OCI-LY1 (cell line): ENCODE data around the gene RNF166.

Experiments
- H2AFZ ChIP-seq: fragments of 200-600 bp; sonication (generic), shearing (Covaris generic); 2 replicates; pipeline ENCODE4 v1.6.0; 2014; ENCODE audit warnings: antibody characterized with exemption, mild to moderate bottlenecking, low read length
- H3F3A ChIP-seq: fragments of 200-600 bp; sonication (generic), shearing (Covaris generic); 2 replicates; pipeline ENCODE4 v1.6.0; 2014; ENCODE audit warnings: mild to moderate bottlenecking, antibody characterized with exemption, low read length, moderate library complexity; ENCODE audit not compliant: insufficient read depth
- H3K27ac ChIP-seq: fragments of 200-600 bp; sonication (generic); 2 replicates; pipeline ENCODE4 v1.5.1; 2014; ENCODE audit warnings: low read length, mixed run types, mild to moderate bottlenecking, low read depth; ENCODE audit not compliant: poor library complexity, severe bottlenecking
- H3K27me3 ChIP-seq: fragments of 200-600 bp; sonication (generic); 2 replicates; pipeline ENCODE4 v1.6.0; 2014; ENCODE audit warnings: antibody characterized with exemption, mild to moderate bottlenecking, low read length, moderate library complexity; ENCODE audit not compliant: insufficient read depth
- H3K36me3 ChIP-seq: fragments of 200-600 bp; sonication (generic); 2 replicates; pipeline ENCODE4 v1.6.1; 2014; ENCODE audit warnings: mild to moderate bottlenecking, antibody characterized with exemption, low read length, moderate library complexity, mixed read lengths; ENCODE audit not compliant: insufficient read depth
- H3K4me1 ChIP-seq: fragments of 200-600 bp; sonication (generic); 2 replicates; pipeline ENCODE4 v1.5.1; 2014; ENCODE audit warnings: mild to moderate bottlenecking, low read length, moderate library complexity; ENCODE audit not compliant: insufficient read depth, severe bottlenecking
- H3K4me2 ChIP-seq: fragments of 200-600 bp; sonication (generic), shearing (Covaris generic); 2 replicates; pipeline ENCODE4 v1.6.1; 2014; ENCODE audit warnings: low read length
- H3K4me3 ChIP-seq: fragments of 200-600 bp; sonication (generic); 2 replicates; pipeline ENCODE4 v1.5.1; 2014; ENCODE audit warnings: low read length, low read depth, mild to moderate bottlenecking, mixed read lengths; ENCODE audit not compliant: poor library complexity, severe bottlenecking
- H3K79me2 ChIP-seq: fragments of 200-600 bp; shearing (Covaris generic); 2 replicates; pipeline ENCODE4 v1.6.1; 2016; ENCODE audit warnings: mixed run types, low read length, mixed read lengths; ENCODE audit not compliant: insufficient read depth
- H3K9ac ChIP-seq: fragments of 200-600 bp; sonication (generic), shearing (Covaris generic); 2 replicates; pipeline ENCODE4 v1.6.1; 2014; ENCODE audit warnings: mild to moderate bottlenecking, low read length, mixed read lengths
- H3K9me2 ChIP-seq: fragments of 200-600 bp; sonication (generic), shearing (Covaris generic); 2 replicates; pipeline ENCODE4 v1.6.1; 2014; ENCODE audit warnings: low read depth, mild to moderate bottlenecking, low read length, mixed read lengths
- H3K9me3 ChIP-seq: fragments of 200-600 bp; shearing (Covaris generic); 2 replicates; pipeline ENCODE4 v1.6.1; 2014; ENCODE audit warnings: low read length, mixed read lengths
- H4K20me1 ChIP-seq: fragments of 200-600 bp; sonication (generic), shearing (Covaris generic); 2 replicates; pipeline ENCODE4 v1.6.0; 2016; ENCODE audit warnings: mild to moderate bottlenecking, low read length; ENCODE audit not compliant: insufficient read depth
- CTCF ChIP-seq: fragments of 200-600 bp; sonication (generic), shearing (Covaris generic); IDR thresholded peaks from 2 replicates; pipeline ENCODE4 v1.5.1; 2017; ENCODE audit warnings: mild to moderate bottlenecking, antibody characterized with exemption, low read length, moderate library complexity, mixed read lengths
- EZH2 ChIP-seq: fragments of 200-600 bp; sonication (generic), shearing (Covaris generic); IDR thresholded peaks from 2 replicates; pipeline ENCODE4 v1.8.0; 2017; ENCODE audit warnings: borderline replicate concordance, mixed run types, mild to moderate bottlenecking, antibody characterized with exemption, low read length, moderate library complexity, mixed read lengths

The RNF166 gene

GRCh38 chr16:88698646-88699045 lies 7.6 kb downstream of the RNF166 start:
- Histone ChIP-seq H2AFZ (no peak overlapping the region), H3K4me1 (peaks cover 25% of the 10 kb centered on the region)
- TF ChIP-seq CTCF (no peak), EZH2 (no peak)

GRCh38 chr16:88697831-88698615 lies 8.2 kb downstream of the RNF166 start:
- Histone ChIP-seq H3K4me1 (peaks cover 18% of the 10 kb centered on the region), H3K27ac (no peak overlapping the region), H4K20me1 (no peaks in the 10 kb centered on the region), H3K79me2 (no peaks in the 10 kb centered on the region), H3F3A (no peaks in the 10 kb centered on the region), H2AFZ (no peak overlapping the region), H3K4me3 (no peak overlapping the region), H3K9me3 (no peaks in the 10 kb centered on the region), H3K9me2 (no peaks in the 10 kb centered on the region), H3K9ac (no peak overlapping the region), H3K27me3 (peaks cover 8% of the 10 kb centered on the region; the same call in 1 of the 2 replicates), H3K36me3 (peaks cover 7% of the 10 kb centered on the region; the same call in 1 of the 2 replicates), H3K4me2 (no peak overlapping the region)
- TF ChIP-seq EZH2 = no peak
- no peak for TF ChIP-seq CTCF

More at GRCh38 chr16:88698646-88699045, 7.6 kb downstream of the RNF166 start:
- H3K9me2 ChIP-seq = no peaks in the 10 kb centered on the region
- peaks cover 7% of the 10 kb centered on the region; the same call in 1 of the 2 replicates for H3K36me3 ChIP-seq
- H3K27me3 ChIP-seq = peaks cover 8% of the 10 kb centered on the region; the same call in 1 of the 2 replicates
- H3K9me3 ChIP-seq = no peaks in the 10 kb centered on the region
- H3K9ac ChIP-seq = no peak overlapping the region
- no peaks in the 10 kb centered on the region for H4K20me1 ChIP-seq
- H3F3A ChIP-seq = no peaks in the 10 kb centered on the region
- H3K79me2 ChIP-seq = no peaks in the 10 kb centered on the region
- H3K27ac ChIP-seq = no peak overlapping the region
- H3K4me3 ChIP-seq = no peak overlapping the region
- H3K4me2 ChIP-seq = no peak overlapping the region

GRCh38 chr16:88697116-88697830 lies 8.9 kb downstream of the RNF166 start:
- Histone ChIP-seq H3K9ac (no peak overlapping the region), H3K79me2 (no peaks in the 10 kb centered on the region), H3K27me3 (peaks cover 8% of the 10 kb centered on the region; the same call in 1 of the 2 replicates), H3F3A (no peaks in the 10 kb centered on the region), H3K36me3 (peaks cover 7% of the 10 kb centered on the region; the same call in 1 of the 2 replicates), H3K9me2 (no peaks in the 10 kb centered on the region), H3K9me3 (no peaks in the 10 kb centered on the region), H2AFZ (no peak overlapping the region), H3K4me3 (no peak overlapping the region), H4K20me1 (no peaks in the 10 kb centered on the region), H3K4me1 (peaks cover 12% of the 10 kb centered on the region), H3K27ac (no peak overlapping the region), H3K4me2 (no peak overlapping the region)
- no peak for TF ChIP-seq CTCF
- no peak for TF ChIP-seq EZH2
